NCI-H524 (cell line): ENCODE data around the gene SYNDIG1.
A peak's percentile ranks its signal among the peaks of the same experiment; 100 is the strongest.
"Not testable (repeated sequence)": the region's sequence is repeated elsewhere in the genome, so short reads cannot be mapped to it uniquely, and the experiment has no call there.

Experiments
- DNase-seq, 2 experiments: peaks; one replicate each; lab custom pipeline; 2025; lab: John Stamatoyannopoulos, UW

SYNDIG1 gene

DNA sequence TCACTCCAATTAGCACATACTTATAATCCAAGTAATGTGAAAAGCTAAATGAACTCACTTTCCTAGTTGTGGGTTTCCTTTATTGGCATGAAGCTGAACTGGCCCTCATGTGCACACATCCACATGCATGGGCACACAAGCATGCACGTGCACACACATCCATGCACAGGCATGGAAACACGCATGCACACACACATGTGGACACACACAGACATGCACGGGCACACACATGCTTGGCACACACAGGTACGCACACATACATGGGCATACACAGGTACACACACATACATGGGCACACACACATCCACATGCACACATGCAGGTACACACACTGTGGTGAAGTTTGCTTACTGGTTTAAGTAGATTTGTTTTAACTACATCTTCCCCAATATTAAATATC lies 23.8 kb downstream of the SYNDIG1 start:
- DNase-seq, result no peak

DNA sequence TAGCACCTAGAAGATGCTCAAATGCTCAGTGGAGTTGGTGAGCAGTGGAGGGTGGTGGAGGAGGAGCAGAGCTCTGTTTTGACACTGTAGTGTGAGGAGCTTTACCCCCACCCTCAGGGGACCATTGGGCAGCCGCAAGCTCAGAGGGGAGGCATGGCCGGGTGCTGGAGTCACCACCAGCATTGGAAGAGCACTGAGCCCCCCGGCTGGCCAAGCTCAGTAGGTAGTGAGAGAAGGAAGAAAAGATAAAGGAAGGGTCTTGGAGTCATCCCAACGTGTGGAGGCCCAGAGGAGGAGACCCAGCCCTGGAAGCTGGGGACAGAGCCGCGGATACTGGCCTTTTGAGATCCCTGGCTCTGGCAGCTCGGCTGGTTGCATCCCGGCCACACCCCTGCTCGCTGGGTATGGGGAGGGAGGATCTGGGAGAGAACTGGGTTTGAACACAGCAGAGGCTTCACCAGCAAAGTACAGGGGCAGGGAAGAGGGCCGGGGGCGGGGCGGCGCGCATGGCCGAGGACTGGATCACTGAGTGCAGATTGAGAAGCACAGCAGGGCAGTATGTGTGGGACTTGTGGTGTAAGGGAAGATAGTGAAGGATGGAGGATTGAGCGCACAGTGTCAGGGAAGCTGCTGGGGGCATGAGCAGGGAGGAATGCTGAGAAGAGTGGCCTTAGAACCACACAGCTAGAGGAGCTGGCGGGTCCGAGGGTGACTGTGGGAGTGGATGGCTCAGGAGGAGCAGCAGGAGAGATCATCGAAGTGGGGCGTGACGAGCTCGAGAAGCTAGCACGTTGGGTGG lies 24.4 kb downstream of the SYNDIG1 start:
- no peak for DNase-seq

DNA sequence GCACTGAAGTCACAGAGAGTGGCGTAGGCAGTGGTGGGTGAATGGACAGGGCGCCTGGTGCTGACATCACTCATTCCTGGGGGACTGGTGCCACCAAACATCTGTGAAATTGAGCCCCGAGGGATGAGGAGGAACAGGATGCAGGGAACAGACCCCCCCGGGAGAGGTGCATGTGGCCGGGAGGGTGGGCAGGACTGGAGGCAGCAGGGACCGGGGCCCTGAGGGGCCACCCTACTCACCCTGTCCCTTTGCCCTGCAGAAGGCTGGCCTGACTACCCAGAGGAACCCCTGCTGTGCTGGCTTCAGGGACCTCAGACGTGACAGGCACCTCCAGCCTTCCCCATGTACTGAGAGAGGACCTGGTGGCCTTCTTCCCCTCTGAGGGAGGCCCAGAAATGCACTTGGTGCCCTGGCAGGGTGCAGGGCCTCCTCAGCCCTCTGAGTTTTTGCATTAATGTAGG lies 25.1 kb downstream of the SYNDIG1 start:
- DNase-seq, result no peak

DNA sequence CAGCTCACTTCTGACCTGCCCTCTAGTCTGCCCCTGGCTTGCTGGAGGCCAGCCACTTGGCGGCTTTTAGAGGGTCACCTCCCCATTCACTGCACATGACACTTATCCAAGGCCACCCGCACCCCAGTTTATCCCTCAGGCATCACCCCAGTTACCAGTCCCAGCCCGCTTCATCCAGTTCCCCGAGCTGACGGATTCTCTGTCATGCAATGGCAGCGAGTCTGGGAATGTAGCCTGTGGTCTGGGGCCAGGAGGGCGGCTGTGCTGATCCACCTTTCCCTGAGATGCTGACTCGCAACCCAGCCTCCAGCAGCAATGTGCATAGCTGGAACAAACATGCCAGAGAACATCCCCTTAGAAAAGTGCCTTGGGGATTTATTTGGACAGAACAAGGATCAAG lies 25.8 kb downstream of the SYNDIG1 start:
- DNase-seq, result no peak

DNA sequence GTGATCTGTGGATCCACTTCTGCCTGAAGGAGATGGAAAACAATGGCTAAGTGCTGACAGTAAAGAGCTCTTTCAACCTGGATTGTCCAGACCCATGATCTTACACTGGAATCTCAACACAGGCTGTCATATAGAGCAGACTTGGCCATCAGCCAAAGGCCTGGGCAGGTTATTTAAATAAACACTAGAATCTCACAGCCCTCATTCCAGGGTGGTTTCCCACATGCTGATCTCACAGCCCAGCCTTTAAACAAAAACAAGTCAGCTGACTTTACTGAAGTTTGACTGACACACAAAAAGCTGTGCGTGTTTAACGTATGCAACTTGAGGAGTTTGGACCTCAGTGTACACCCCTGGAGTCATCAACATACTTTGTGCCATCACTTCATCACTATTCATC lies 28.4 kb downstream of the SYNDIG1 start:
- peak in 1 of 2 experiments; percentile 60 for DNase-seq

DNA sequence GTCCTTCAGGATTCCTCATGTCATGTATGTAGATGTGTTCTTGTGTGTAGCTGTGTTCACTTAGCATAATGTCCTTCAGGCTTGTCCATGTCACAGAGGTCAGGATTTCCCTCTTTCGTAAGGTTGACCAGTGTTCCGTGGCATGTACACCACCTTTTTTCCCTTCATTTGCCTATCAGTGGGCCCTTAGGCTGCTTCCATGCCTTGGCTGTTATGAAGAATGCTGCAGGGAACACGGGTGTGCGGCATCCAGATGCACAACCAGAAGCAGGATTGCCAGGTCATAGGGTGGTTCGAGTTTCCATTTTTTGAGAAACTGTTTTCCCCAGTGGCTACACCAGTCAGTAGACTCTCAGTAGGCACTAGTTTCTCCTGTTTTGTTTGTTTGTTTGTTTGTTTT lies 29.2 kb downstream of the SYNDIG1 start:
- DNase-seq, result no peak

DNA sequence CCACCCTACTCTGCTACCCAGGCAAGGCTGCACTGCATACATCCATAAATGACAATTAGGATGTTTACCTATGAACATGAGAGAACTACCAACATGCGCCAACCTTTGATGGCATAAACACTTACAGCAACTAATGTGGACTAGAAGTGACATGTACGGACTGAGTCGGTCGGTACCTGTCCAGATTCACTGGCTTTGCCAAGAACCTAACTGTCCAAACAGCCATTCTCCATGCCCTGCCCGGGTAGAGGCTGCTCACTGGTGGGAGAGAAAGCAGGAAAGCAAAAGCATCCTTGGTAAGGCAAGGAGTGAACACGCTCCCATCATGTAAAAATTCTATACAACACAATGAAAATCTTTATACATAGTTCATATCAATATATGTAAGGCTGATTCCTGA lies 30.0 kb downstream of the SYNDIG1 start:
- no peak for DNase-seq

DNA sequence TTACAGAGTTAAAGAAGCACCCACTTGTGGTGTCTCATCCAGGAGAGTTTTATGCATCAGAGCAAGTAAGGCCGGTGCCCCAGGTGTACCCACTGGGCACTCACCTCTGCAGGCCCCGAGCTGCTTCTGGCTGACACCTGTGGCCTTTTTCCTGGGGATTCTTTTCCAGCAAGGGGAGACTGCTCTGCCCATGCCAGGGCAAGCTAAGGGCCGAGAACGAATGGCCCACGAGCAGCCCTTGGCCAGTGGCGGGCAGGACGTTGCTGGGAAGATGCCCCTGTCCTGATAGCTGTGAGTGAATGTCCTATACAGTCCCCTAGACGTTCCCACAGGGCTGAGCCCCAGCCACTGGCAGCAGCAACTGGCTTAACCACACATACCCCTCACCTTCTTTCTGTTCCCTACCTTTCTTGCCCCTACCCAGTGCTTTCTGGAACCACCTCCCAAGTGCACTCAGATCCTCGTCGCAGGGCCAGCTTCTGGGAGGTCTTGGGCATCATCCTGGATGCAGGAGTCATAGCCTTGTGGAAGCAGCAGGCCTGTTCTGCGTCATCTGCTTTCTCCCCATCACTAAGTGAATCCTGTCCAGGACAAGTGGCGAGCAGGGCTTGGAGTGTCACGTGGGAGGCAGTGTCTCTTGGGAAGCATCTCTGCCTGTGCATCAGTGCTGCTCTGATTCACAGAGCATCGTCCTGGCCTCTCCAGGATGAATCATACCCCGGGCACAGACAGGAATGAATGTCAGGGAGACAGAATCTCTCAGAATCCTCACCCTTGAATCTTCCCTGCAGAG lies 32.5 kb downstream of the SYNDIG1 start:
- DNase-seq, result peak in 1 of 2 experiments; percentile 8

DNA sequence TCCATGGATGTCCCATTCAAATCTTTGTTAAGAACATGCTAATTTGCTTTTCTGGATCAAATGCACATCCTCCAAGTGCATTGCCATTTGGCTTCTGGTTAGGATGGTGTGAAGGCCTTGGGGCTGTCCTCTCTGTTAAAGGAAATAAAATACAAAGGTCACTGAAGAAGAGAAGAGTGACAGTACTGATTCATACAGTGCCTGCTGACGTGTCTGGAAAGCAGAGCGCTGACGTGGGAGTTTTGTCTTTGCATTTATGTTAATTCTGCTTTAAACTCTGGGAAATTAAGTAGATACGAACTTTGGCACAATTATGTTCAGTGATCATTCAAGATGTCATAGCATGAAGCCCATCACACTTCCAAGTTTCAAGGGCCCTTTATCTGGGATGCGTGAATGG lies 33.2 kb downstream of the SYNDIG1 start:
- no peak for DNase-seq

DNA sequence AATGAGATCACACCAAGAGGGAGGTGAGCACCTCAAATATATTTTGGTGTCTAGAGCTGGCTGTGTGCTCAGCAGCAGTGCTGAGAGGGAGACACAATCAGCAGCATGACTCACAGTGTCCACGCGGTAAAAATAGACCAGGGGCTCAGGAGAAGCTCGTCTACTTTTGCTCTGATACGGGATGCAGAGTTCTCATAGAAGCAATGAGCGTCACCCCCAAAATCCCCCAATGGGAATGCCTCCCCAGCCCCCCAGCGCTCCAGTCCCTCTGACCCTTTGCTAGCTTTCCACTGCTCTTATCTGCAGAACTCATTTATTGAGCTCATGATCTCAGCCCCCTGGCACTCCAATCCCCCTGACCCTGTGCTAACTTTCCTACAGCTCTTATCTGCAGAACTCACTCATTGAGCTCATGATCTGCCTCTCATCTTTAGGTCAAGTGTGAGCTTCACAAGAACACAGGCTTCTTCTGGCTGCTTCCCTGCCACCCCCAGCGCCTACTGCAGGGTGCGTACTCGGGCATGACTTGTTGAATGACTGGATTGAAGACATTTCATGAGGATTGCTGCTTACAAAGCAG lies 34.0 kb downstream of the SYNDIG1 start:
- no peak for DNase-seq

DNA sequence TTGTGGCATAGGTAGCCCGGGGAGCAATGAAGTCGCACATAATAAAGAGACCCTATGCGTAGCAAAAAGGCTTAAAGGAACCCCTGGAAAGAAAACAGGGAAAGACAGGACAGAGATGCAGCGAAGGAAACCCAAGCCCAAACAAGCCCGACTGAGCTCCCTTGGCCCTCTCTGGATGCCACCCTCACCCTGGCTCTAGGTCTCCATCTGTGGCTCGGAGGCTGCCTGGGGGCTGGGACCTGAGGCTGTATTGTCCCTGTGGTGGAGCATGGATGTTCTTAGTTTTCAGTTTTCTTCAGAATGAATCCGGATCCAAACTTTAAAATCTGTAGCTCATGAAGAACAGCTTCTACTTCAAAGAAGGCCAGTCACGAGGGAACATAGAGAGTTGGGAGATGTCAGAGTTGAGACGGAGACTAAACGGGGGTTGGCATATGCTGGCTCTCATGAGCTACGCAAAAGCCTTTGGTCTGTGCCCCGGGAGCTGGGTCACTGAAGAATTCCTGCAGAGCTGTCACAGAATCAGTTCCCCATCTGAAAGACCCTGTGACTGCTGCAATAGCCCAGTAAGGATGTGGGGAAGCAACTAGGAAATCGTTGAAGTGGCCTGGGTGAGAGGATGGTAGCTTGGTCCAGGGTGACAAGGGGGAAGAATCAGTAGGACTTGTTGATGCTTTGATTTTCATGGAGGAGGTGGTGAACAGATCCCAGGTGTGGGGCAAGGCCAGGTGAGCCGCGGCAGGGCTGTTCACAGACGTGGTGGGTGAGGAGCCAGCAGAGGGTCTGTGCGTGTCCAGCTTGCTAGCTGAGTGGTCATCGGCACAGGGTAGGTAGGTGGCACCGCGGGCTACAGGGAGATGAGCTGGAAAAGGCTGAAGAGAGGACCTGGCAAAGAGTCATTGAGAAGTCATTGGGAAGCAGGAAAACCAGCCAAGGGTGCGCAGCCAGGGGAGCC lies 35.2 kb downstream of the SYNDIG1 start:
- no peak for DNase-seq

DNA sequence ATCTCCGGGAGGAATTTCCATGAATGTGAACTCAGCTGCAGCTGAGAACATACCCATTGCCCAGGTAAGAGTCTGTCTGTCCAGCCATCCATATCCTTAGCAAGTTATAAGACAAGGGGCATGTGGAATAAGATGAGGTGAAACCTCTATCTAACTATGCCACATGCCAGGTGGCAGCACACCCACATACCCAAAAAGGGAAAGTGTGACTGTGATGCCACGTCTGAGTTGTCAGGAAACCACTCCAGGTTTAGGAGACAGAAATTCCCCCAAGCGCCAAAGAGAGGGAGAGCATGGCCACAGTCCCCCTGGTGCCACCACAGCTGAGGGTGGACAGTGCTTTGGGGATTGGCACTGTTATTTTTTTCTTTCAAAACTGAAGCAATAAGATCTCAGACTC lies 36.7 kb downstream of the SYNDIG1 start:
- DNase-seq, result no peak

DNA sequence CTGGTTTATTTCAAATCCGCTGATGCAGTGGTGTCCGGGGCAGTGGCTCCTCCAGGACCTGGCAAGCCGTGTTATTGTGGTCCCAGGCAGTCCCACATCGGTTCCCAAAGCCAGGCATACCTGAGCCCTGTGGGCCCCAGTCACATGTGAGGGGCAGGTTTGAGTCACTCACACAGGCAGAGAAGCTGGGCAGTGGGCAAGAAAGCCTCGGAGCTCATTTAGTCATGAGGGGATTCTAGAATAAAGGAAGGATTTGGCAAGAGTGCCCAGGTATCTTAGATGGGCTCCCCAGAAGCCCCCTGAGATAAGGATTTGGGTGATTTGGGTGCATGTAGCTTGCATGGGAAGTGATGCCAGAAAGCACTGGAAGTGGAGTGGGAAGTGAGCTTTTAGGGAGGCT lies 37.3 kb downstream of the SYNDIG1 start:
- no peak for DNase-seq

DNA sequence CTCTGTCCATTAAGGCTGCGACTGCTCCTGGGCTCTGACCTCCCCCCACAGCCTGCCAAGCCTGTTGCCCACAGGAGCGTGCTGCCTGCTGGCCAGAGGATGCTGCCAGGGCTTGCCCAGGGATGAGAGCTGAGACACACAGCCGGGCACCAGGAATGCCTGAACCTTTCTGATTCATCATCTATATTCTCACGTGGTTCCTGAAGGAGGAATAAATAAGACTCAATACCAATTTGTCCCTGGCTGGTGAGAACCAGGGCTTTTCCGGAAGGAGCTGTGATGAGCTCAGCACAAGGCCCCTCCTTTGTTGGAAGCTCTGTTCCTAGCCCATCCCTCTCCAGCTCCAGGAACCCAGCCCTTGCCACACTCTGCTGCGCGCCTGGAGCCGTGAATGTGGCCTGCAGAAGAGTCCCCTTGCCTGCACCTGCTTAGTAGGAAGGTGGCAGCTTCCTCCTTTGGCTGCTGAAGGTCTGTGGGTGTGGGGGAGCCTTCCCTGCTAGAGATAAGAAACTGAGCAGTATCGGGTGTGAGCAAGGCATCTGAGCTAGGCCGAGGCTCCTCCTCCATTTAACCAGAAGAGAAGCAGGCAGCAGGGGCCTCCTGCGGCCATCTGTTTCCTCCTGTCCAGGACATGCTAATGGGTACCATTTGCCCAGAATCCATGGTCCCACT lies 37.9 kb downstream of the SYNDIG1 start:
- DNase-seq, result peak in 1 of 2 experiments; percentile 35

DNA sequence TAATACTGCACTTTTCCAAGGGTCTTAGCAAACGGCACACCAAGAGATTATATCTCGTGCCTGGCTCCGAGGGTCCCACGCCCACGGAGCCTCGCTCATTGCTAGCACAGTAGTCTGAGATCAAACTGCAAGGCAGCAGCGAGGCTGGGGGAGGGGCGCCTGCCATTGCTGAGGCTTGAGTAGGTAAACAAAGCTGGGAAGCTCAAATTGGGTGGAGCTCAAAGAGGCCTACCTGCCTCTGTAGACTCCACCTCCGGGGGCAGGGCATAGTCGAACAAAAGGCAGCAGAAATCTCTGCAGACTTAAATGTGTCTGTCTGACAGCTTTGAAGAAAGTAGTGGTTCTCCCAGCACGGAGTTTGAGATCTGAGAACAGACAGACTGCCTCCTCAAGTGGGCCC lies 43.0 kb downstream of the SYNDIG1 start:
- DNase-seq, result not testable (repeated sequence)

DNA sequence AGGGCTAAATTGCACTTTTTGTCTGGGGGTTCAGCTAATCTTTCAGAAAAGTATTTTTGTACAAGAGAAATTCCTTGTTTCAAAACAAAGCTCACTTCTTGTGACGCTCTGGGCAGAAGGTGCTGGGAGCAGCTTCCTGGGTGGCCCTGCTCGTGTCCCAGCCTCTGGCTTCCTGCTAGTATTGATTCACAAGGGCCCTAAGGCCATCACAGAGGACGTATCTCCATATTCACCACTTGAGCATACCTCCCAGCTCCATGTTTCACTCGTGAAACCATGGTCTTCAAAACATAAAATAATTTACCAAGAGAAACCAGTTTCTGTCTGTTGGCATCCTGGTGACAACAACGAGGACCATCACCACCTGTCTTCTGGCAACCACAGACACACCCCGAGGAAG lies 49.1 kb downstream of the SYNDIG1 start:
- DNase-seq, result no peak

DNA sequence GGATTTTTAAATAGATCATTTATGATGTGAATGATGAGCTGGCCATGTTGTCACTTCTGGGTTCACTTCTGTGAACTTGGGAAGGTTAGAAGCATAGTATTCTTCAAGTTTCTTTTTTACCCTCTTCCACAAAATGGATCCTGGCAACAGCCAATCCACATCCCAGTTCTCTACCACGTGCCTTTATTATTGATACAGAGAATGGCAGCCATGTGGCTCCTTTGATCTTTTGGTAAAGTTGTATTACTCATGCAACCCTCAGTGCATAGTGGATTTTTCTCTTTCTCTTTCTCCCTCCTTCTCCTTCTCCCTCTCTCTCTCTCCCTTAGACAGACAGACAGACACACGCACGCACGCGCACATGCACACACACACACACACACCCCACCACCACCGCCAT lies 50.0 kb downstream of the SYNDIG1 start:
- no peak for DNase-seq

DNA sequence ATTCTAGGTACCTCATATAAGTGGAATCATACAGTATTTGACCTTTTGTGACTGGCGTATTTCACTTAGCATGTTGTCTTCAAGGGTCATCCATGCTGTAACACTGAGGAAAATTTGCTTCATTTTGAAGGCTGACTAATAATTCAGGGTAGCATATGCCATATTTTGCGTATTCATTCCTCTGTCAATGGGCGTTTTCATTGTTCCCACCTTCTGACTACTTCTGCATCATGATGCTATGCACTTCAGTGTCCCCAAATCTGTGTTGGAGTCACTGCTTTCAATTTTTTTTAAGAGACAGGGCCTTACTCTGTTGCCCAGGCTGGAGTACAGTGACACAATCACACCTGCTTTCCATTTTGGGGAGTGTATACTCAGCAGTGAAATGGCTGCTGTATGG lies 51.6 kb downstream of the SYNDIG1 start:
- DNase-seq, result no peak

DNA sequence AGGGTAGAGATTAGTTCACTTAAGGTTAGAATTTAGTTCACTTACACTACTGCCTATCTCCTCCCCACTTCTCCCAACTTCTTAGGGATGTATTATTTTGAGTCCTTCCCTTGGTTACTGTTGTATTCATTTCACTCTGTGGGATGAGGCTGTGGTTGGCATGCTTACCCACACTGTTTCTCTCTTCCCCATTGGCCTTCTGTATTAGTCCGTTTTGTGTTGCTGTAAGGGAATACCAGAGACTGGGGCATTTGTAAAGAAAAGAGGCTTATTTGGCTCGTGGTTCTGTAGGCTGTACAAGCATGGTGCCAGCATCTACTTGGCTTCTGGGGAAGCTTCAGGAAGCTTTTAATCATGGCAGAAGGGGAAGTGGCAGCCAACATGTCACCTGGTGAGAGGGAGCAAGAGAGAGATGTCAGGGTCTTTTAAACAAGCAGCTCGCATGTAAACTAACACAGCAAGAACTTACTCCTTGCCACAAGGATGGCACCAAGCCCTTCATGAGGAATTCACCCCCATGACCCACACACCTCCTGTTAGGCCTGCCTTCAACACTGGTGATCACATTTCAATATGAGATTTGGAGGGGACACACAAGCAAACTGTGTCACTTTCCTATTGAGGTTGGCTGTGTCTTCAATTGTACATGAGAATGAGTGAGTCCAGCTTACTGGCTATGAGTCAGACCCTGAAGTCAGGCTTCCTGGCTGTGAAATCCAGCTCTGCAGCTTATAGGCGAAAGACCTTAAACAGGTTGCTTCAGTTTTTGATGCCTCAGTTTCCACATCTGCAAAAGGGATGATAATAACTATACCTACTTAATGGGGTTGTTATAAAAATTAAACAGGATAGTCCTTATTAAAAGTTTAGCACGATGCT lies 53.3 kb downstream of the SYNDIG1 start:
- no peak for DNase-seq

DNA sequence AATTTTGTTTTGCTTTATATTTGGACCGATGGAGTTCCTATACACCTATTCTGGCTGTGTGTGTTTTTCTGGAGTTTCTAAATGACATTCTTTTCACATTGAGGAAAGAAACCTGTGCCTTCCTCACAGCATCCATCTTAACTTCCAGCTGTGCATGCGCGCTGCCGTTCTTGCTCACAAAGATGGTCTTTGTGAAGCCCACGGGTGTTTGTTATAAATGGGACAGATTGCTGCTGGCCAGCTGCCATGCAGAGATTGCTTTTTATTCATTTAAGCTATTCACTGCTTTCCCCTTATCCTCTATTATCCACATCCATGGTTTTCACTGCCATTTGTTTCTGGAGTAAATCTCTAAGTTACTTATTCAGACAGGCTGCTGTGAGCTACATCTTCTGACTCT lies 54.2 kb downstream of the SYNDIG1 start:
- DNase-seq, result no peak
